Omental fat pad (tissue), 4 donors: ENCODE results near the gene KRTAP10-4. TPM values are rescaled to one million over a fixed set of nuclear protein-coding genes. Genes with fewer than 3 reads are reported as not detected.
"Not testable (repeated sequence)": the region's sequence is repeated elsewhere in the genome, so short reads cannot be mapped to it uniquely, and the experiment has no call there.

Source experiments
- ATAC-seq: fragments of 150-250 bp; one replicate; pipeline ENCODE4 v1.9.1; 2016; ENCODE audit warnings: mild to moderate bottlenecking, moderate library complexity; ENCODE audit not compliant: low FRiP score
- DNase-seq: peaks from one replicate; pipeline ENCODE4 v3.0.0-alpha.2; 2019; ENCODE audit warnings: low spot score
- total RNA-seq, 4 donors: library from RNA; depleted of rRNA; stranded (reverse); fragments of >200 nt; gene quantifications; one replicate each; pipeline ENCODE4 v1.1.0, GENCODE V29; 2016
- TF ChIP-seq, protein P1 (sequence below), 3 donors: fragments of 450-650 bp; IDR thresholded peaks; one replicate each; pipeline ENCODE4 v1.5.1; 2016 to 2017; ENCODE audit warnings: antibody characterized with exemption in 3 of 3, mild to moderate bottlenecking in 3 of 3, moderate library complexity in 2 of 3

Gene KRTAP10-4
- total RNA-seq, 4 donors from 2014 or later = not detected

DNA sequence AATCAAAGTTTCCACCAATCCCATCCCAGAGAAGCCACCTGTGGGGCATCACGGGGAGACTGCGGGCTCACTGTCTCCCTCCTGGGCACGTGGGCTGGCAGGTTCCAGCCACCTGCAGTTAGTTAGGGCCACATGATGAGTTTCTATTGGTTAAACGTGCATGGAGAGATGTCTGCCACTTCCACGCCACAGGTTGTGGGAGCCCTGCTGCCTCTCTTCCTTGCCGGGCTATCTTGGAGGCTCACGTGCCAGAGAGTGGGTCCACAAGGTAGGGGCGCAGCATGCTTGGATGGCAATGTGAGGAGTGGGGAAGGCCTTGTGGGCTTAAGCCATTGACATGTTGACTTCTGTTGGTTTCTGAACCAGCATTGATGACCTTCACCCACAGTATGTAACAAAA lies 30.4 kb downstream of the KRTAP10-4 start:
- DNase-seq (no peak), ATAC-seq (no peak)
- TF ChIP-seq, protein P1, sequence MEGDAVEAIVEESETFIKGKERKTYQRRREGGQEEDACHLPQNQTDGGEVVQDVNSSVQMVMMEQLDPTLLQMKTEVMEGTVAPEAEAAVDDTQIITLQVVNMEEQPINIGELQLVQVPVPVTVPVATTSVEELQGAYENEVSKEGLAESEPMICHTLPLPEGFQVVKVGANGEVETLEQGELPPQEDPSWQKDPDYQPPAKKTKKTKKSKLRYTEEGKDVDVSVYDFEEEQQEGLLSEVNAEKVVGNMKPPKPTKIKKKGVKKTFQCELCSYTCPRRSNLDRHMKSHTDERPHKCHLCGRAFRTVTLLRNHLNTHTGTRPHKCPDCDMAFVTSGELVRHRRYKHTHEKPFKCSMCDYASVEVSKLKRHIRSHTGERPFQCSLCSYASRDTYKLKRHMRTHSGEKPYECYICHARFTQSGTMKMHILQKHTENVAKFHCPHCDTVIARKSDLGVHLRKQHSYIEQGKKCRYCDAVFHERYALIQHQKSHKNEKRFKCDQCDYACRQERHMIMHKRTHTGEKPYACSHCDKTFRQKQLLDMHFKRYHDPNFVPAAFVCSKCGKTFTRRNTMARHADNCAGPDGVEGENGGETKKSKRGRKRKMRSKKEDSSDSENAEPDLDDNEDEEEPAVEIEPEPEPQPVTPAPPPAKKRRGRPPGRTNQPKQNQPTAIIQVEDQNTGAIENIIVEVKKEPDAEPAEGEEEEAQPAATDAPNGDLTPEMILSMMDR (IDR thresholded peaks at IDR 0.05) = no peak

DNA sequence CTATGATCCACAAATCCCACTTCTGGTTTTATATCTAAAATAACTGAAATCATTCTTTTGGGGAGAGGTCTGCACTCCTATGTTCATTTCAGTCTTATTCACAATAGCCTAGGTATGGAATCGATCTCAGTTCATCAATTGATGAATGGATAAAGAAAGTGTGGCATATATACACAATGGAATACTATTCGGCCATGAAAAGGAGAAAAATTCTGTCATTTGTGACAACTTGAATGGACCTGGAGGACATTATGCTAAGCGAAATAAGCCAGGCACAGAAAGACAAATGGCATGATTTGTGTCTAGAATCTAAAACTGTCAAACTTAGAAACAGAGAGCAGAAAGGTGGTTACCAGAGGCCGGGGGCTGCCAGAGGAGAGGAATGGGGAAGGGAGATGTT lies 33.0 kb downstream of the KRTAP10-4 start:
- TF ChIP-seq, protein P1 (IDR thresholded peaks at IDR 0.05) = no peak

DNA sequence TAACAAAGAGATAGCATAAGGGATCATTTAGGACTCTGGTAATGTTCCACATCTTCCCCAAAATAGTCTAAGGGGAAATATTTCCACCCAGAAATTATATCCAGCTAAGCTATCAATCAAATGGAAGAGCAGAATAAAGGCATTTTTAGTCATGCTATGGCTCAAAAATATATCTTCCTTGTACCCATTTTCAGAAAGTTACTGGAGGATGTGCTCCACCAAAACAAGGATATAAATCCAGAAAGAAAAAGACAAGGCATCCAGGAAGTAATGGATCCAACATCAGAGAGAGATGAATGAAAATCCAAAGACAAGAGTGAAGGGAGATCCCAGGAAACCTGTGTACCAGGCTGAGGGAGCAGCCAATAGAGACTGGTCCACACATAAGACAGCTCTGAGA lies 35.7 kb downstream of the KRTAP10-4 start:
- no peak for ATAC-seq
- DNase-seq = no peak
- TF ChIP-seq, protein P1 (IDR thresholded peaks at IDR 0.05) = no peak

More for the DNA sequence above, 33.0 kb downstream of the KRTAP10-4 start:
- no peak for DNase-seq
- no peak for ATAC-seq

DNA sequence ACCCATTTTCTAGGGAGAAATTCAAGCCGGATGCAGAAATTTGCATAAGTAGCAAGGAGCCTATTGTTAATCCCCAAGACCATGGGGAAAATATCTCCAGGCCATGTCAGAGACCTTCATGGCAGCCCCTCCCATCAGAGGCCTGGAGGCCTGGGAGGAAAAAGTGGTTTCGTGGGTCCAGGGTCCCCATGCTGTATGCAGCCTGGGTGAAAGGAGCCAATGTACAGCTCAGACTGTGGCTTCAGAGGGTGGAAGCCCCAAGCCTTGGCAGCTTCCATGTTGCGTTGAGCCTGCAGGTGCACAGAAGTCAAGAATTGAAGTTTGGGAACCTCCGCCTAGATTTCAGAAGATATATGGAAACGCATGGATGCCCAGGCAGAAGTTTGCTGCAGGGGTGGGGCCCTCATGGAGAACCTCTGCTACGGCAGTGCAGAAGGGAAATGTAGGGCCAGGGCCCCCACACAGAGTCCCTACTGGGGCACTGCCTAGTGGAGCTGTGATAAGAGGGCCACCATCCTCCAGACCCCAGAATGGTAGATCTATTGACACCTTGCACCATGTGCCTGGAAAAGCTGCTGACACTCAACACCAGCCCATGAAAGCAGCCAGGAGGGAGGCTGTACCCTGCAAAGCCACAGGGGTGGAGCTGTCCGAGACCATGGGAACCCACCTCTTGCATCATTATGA lies 36.8 kb downstream of the KRTAP10-4 start:
- ATAC-seq, DNase-seq: not testable (repeated sequence)

DNA sequence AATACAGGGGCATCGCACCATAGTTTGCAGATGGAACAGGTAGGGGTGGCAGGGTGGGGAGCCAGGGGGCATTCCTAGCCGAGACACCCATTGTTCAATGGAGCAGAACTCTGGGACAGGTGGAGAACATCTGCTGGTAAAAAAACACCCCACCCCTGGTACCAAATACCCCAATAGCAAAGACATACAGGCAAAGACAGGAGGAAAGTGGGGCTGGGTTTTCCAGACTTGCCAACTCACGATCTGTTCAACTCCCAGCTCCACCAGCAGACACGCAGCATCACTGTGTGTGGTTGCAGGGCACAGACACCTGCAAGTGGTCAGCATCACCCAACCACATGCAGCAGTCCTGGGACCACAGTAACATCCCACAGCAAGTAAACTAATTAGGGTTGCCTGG lies 38.0 kb downstream of the KRTAP10-4 start:
- ATAC-seq (no peak), DNase-seq (no peak)
- TF ChIP-seq, protein P1 (IDR thresholded peaks at IDR 0.05) = no peak

DNA sequence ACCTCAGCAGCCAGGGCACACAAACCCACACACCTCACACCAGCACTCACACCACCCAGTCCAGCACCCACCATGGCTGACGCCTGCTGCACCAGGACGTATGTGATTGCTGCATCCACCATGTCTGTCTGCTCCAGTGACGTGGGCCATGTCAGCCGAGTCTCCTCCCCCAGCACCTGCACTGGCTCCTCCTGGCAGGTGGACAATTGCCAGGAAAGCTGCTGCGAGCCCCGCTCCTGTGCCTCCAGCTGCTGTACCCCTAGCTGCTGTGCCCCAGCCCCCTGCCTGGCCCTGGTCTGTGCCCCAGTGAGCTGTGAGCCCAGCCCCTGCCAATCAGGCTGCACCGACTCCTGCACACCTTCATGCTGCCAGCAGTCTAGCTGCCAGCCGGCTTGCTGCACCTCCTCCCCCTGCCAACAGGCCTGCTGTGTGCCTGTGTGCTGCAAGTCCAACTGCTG lies 38.5 kb downstream of the KRTAP10-4 start, which contains the start of gene KRTAP10-8:
Gene KRTAP10-8, plus strand, starts transcription at position 51 of the 458 bp plus-strand sequence. Its CDS starts 22 bp downstream, at position 73.
- TF ChIP-seq, protein P1 (IDR thresholded peaks at IDR 0.05) = no peak
- ATAC-seq (no peak), DNase-seq (no peak)

DNA sequence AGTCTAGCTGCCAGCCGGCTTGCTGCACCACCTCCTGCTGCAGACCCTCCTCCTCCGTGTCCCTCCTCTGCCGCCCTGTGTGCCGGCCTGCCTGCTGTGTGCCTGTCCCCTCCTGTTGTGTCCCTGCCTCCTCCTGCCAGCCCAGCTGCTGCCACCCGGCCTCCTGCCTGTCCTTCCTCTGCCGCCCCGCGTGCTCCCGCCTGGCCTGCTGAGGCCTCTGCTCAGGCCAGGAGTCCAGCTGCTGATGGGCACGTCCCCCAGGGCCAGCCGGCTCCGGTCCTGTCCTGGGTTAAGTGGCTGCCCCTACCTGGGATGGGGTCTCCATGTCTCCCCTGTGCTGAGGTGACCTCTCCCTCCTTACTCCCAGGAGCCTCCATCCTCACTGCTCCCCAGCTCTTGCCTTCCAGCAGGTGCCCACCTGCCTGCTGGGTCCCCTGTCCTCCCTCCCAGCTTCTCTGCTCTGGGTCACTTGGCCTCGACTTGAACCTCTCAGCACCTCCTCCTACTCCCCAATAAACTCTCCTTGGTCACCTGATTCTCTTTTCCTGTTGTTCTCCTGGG lies 39.2 kb downstream of the KRTAP10-4 start:
- TF ChIP-seq, protein P1 (IDR thresholded peaks at IDR 0.05) = no peak
- ATAC-seq = no peak
- DNase-seq = no peak
